ENCODE data around the gene RPL36A.

- no peak for TF ChIP-seq CTCF (IDR thresholded peaks at IDR 0.05)
- no peak for TF ChIP-seq POLR2A (IDR thresholded peaks at IDR 0.05)
Measured at GRCh38 chrX:101416691-101417090, 25.9 kb downstream of the RPL36A start.

Measured in esophagus squamous epithelium (tissue), 4 donors.